GM13976 (cell line): ENCODE data around the gene KCNS1.

Experiments
- DNase-seq: peaks from one replicate; pipeline ENCODE4 v3.0.0; 2012; ENCODE audit warnings: low spot score
- CTCF ChIP-seq: IDR thresholded peaks from 2 replicates; pipeline ENCODE4 v1.5.1; 2012; ENCODE audit warnings: borderline replicate concordance, mild to moderate bottlenecking; ENCODE audit not compliant: insufficient read depth; ENCODE audit errors: extremely low read depth, missing control alignments, control extremely low read depth
- in situ Hi-C: fragments of 300-500 bp; cut with MboI; formaldehyde crosslinking; loops from one replicate; pipeline ENCODE4 v1.12.0; 2022; ENCODE audit warnings: low sequenced_read_pairs, mixed read lengths, inconsistent platforms; ENCODE audit not compliant: unreplicated experiment

The KCNS1 gene

GRCh38 chr20:45047581-45048119 is 53.3 kb downstream of the KCNS1 start:
- TF ChIP-seq CTCF: no peak
- in situ Hi-C loops: no loop called here
- no peak for DNase-seq

GRCh38 chr20:45044601-45045000 is 56.3 kb downstream of the KCNS1 start:
- DNase-seq: no peak
- in situ Hi-C loops: no loop called here
- TF ChIP-seq CTCF: no peak

GRCh38 chr20:45044084-45044573 is 56.8 kb downstream of the KCNS1 start:
- in situ Hi-C loops: no loop called here
- TF ChIP-seq CTCF: peak; percentile 56
- DNase-seq: peak; percentile 39

GRCh38 chr20:45042978-45043377 is 57.9 kb downstream of the KCNS1 start:
- in situ Hi-C loops: no loop called here
- TF ChIP-seq CTCF: no peak
- DNase-seq: no peak
